ENCODE measurements around the gene SLAMF1.
"Not testable (repeated sequence)": the region's sequence is repeated elsewhere in the genome, so short reads cannot be mapped to it uniquely, and the experiment has no call there.

The SLAMF1 gene

GRCh38 chr1:160646711-160647328 lies at the start of gene SLAMF1:
Gene SLAMF1, minus strand, starts transcription at chr1:160647044. Its CDS starts 99 bp downstream, at chr1:160646945.
- DNase-seq (ENCODE audit: low spot score): peak; percentile 68

- not testable (repeated sequence) for DNase-seq (ENCODE audit: low spot score)
Measured at GRCh38 chr1:160692390-160692789, 45.5 kb upstream of the SLAMF1 start.

- DNase-seq (ENCODE audit: low spot score): peak; percentile 80
Measured at GRCh38 chr1:160685266-160685665, 38.4 kb upstream of the SLAMF1 start.

GRCh38 chr1:160682983-160683865 lies 36.4 kb upstream of the SLAMF1 start:
- DNase-seq (ENCODE audit: low spot score): peak; percentile 69

DNA sequence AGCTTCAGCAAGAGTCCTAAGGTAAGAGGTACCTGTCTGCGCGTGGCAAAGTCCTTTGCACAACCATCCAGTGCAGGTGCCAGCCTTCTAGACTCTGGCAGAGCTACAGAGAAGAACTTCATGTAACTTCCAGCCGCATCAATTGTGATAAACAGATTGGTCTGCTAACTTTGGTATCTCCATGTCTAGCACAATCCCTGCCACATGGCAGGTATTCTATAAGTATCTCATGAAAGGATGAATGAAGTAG lies 35.0 kb upstream of the SLAMF1 start:
- no peak for DNase-seq (ENCODE audit: low spot score)

DNA sequence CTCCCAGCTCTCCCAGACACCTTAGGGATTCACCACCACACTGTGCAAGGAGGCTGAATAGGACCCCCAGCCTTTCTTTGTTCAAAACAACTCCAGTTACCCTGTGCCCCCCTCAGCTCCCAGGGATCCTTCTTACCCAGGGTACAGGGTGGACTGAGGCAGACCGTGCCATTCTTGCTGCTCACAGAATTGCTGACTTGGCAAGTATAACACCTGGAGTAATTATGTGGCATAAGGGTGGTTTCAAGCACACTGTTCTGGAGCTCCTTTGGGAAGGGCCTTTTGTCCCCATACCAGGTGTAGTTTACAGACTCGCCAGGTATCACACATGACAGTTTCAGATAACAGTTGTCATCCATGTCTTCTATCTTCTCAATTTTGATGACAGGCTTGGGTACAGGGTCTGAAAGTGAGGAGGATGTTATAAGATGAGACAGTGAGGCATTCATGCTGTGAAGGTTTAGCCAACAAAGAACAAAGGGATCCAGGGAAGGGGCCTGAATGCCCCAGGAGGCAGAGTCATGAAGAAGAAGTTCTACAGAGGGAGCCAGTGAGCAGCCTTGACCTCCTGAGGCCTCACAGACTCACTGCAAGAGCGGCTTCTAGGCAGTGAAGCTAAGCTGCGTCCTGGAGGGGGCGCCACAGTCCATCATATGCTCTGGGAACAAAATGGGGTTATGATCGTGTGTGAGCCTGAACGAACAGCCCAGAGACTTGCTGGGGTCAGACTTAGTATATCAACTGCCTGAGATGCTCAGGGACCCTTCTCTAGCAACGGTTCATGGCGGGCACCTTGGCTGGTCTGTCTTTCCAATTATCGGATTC lies 34.4 kb upstream of the SLAMF1 start:
- DNase-seq (ENCODE audit: low spot score): peak; percentile 88

DNA sequence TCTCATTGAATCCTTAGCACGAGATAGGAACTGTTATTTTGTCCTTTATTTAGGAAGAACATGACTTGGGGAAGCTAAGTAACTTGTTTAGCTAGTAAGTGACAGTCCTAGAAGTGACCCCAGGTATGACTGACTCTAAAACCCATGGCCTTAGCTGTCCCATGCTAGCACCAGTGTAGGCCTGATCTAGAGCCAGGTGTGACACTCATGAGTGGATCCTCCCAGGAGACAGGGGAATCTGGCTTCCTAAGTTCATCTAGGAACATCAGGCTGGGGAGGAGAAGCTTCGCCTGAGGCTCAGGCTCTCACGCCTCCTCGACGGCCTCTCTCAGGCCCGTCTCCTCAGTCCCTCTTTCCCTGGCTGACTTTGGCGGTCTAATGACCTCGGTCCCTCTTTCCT lies 33.6 kb upstream of the SLAMF1 start:
- no peak for DNase-seq (ENCODE audit: low spot score)

- no peak for DNase-seq (ENCODE audit: low spot score)
Measured at GRCh38 chr1:160679893-160680292, 33.0 kb upstream of the SLAMF1 start.

DNA sequence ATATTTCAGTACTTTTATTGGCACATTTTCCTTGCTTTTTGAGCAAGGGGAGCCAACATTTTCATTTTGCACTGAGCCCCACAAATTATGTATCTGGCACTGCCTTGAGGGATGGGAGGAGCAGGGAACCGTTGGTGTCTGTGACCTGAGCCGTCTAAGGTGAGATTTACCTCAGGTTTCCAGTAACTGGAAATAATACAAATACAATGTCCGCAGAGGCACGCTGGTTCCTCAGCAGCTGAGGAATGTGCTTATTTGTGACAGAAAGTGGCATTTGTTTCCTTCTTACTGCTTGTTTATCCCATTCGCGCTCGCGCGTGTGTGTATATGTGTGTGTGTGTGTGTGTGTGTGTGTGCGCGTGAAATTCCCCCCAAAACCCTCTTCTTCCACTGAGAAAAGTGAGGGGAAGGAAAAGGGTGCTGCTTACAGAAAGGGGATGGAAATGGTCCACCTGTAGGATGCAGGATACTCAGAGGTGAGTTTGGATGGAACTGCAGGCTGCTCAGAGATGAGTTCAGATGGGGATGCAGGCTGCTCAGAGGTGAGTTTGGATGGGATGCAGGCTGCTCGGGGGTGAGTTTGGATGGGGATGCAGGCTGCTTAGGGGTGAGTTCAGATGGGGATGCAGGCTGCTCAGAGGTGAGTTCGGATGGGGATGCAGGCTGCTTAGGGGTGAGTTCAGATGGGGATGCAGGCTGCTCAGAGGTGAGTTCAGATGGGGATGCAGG lies 30.2 kb upstream of the SLAMF1 start:
- DNase-seq (ENCODE audit: low spot score): no peak

- peak; percentile 88 for DNase-seq (ENCODE audit: low spot score)
Measured at GRCh38 chr1:160675641-160676410, 29.0 kb upstream of the SLAMF1 start.

- DNase-seq (ENCODE audit: low spot score): no peak
Measured at GRCh38 chr1:160674415-160674814, 27.6 kb upstream of the SLAMF1 start.

- peak; percentile 52 for DNase-seq (ENCODE audit: low spot score)
Measured at GRCh38 chr1:160672789-160673695, 26.2 kb upstream of the SLAMF1 start.

DNA sequence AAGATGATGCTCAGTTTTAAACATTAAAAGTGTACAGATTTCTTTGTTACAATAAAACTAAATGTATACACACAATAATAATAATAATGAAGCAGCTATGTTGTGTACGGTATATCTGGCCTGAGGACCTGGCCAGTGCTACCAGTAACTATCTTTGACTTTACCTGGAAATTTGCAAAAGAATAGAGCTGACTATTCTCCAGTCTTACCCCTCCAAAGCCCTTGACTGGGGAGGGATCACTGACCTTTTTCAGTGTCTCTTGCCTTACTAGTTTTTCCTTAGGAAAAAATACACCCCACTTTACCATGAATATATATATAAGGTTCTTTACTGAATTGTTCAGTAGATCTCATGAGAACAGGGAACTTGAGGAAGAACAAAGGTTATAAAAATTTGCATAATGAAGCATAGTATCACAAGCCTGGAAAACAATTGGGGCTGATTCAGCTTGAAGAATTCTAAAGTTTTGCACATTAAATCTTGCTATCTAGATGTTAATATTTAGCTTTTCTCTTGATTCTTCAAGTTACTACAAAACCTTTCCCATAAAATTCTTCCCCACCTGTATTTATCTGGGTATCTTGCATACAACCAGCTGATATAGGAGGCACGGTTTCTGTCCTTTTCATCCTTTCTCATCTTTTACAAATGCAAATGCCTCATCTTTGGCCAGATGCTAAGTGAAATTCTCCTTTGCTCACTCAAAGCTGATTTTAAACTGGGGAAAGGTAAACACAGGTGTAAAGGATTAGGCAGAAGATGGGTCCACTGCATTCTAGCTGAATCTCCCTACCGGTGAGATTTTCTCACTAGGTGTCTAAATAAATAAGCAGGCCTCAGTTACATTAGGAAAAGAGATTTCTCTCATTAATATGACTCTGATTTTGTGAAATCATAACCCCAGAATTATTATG lies 25.0 kb upstream of the SLAMF1 start:
- no peak for DNase-seq (ENCODE audit: low spot score)

DNA sequence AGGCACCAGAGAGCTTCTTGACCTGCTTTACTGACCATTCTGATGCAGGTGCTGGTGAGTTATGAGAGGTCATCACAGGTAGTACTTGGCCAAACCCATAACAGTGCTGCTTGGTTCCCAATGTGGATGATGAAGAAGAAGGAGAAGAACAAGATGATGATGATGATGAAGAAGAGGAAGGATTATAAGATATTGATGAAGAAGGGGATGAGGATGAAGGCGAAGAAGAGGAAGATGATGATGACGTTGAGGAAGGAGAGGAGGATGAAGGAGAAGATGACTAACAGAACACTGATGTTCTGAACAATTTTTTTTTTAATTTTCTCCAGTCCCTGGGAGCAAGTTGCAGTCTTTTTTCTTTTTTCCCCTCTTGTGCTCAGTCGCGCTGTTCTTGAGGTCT lies 23.9 kb upstream of the SLAMF1 start:
- DNase-seq (ENCODE audit: low spot score): no peak

DNA sequence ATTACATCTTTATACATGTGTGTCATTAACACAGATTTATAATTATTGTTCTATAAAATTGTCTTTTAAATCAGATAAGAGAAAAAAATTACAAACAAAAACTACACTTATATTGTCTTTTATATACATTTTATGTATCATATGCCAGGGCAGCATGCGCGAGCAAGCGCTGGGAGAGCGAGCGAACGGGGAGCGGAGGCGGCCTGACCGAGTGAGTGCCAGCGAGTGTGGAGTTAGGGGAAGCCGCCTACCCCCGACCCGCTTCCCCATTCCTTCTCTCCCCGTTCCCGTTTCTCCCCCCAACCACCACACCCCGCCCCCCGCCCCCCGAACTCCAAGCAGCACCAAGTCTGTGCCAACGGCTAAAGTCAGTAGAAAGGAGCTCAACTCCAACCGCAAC lies 23.0 kb upstream of the SLAMF1 start:
- DNase-seq (ENCODE audit: low spot score): no peak

- no peak for DNase-seq (ENCODE audit: low spot score)
Measured at GRCh38 chr1:160669276-160669675, 22.4 kb upstream of the SLAMF1 start.

DNA sequence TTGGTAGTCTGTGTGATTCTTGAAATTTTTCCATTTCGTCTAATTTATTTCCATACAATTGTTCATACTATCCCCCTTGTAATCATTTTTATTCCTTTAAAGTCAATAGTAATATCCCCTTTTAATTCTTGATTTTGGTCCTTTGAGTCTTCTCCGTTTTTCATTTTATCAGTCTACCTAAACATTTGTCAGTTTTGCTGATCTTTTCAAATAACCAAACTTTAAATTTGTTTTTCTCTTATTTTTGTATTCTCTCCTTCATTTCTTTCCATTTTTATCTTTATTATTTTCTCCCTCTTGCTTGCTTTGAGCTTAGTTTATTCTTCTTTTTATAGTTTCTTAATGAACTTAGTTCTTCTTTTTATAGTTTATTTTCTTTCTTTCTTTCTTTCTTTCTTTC lies 21.1 kb upstream of the SLAMF1 start:
- DNase-seq (ENCODE audit: low spot score): no peak

DNA sequence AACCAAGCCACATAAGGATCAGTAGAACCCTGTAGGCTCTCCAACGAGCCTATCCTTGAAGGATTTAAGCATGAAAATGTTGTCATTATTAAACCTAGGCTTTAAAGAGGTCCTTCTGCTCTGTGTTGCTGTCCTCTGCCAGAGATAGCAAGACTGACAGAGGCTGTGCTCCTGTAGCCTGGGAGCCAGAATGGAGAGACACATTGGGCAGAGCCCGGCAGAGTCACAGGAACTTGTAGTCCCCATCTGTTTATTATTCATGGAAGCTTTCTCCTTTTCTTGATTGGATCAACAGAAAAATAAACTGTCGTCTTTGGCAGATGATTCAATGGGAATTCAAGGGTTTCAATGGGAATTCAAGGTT lies 19.2 kb upstream of the SLAMF1 start:
- no peak for DNase-seq (ENCODE audit: low spot score)

GRCh38 chr1:160665330-160666078 lies 18.7 kb upstream of the SLAMF1 start:
- peak; percentile 61 for DNase-seq (ENCODE audit: low spot score)

Measured in activated CD4-positive, alpha-beta T cell treated with anti-CD3 and anti-CD28 coated beads, Interleukin-2, Interleukin-4, amounts not matched to agents 100 ng/mL and 50 ng/mL, durations not matched to agents 16 hours and 8 hours (primary cell).